GM13976 (cell line): Measurements from ENCODE around the gene PAX5.

Source experiments
- DNase-seq: peaks from one replicate; pipeline ENCODE4 v3.0.0; 2012; ENCODE audit warnings: low spot score
- CTCF ChIP-seq: IDR thresholded peaks from 2 replicates; pipeline ENCODE4 v1.5.1; 2012; ENCODE audit warnings: borderline replicate concordance, mild to moderate bottlenecking; ENCODE audit not compliant: insufficient read depth; ENCODE audit errors: extremely low read depth, missing control alignments, control extremely low read depth
- in situ Hi-C: fragments of 300-500 bp; cut with MboI; formaldehyde crosslinking; loops from one replicate; pipeline ENCODE4 v1.12.0; 2022; ENCODE audit warnings: low sequenced_read_pairs, mixed read lengths, inconsistent platforms; ENCODE audit not compliant: unreplicated experiment

PAX5 gene

GRCh38 chr9:36854034-36854433 is 180.0 kb downstream of the PAX5 start:
- in situ Hi-C loops = no loop called here
- TF ChIP-seq CTCF = no peak
- no peak for DNase-seq

- in situ Hi-C loops = no loop called here
- TF ChIP-seq CTCF = no peak
- no peak for DNase-seq
Measured at GRCh38 chr9:36853233-36853632, 180.8 kb downstream of the PAX5 start.

- DNase-seq = no peak
- no peak for TF ChIP-seq CTCF
- in situ Hi-C loops = no loop called here
Measured at GRCh38 chr9:36849943-36850342, 184.1 kb downstream of the PAX5 start.

GRCh38 chr9:36848946-36849345 is 185.1 kb downstream of the PAX5 start:
- in situ Hi-C loops = no loop called here
- no peak for DNase-seq
- TF ChIP-seq CTCF = no peak

GRCh38 chr9:36847781-36848673 is 186.0 kb downstream of the PAX5 start:
- DNase-seq = no peak
- no peak for TF ChIP-seq CTCF
- in situ Hi-C loops = no loop called here

- in situ Hi-C loops = no loop called here
- DNase-seq = no peak
- no peak for TF ChIP-seq CTCF
Measured at GRCh38 chr9:36846621-36847020, 187.4 kb downstream of the PAX5 start.
